GM21723 (cell line): ENCODE results near the gene GSDME.

Experiments
- ATAC-seq: cut with Tn5 transposase; IDR thresholded peaks from one replicate; pipeline ENCODE4 v1.9.1; 2021; ENCODE audit warnings: mild to moderate bottlenecking, moderate library complexity; ENCODE audit not compliant: unreplicated experiment

GSDME gene

GRCh38 chr7:24659505-24659904 is 97.8 kb downstream of the GSDME start:
- ATAC-seq, result peak; percentile 84

DNA sequence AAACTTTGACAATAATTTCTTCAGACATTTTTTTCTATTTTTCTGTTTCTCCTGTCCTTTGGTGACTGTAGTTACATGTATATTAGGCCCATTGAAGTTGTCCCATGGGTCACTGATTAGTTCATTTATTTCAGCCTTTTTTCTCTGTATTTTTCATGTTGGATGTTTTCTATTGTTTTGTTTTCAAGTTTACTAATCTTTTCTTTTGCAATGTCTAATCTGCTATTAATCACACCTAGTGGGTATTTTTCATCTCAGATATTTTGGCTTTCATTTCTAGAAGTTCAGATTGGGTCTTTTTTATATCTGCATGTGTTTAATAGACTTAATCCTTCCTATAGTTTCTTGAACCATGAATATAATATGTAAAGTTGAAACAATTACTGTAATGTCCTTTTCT is 99.3 kb downstream of the GSDME start:
- no peak for ATAC-seq

- ATAC-seq, result no peak
These were observed 100.7 kb downstream of the GSDME start for GRCh38 chr7:24656608-24657007.

DNA sequence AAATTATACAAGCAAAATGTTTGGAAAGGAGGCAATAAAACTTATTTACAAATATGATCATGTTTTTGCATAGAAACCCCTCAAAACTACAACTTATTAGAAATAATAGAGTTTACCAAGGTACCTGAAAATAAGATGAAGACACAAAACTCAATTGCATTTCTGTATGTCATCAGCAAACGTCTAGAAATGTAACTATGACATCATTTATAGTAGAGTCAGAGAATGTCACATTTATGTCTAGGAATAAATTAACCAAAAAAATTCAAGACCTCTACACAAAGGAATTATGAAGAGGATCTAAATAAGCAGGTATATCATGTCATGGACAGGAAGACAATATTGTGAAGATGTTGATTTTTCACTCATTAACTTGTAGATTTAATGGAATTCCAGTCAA is 103.0 kb downstream of the GSDME start:
- ATAC-seq, result no peak

DNA sequence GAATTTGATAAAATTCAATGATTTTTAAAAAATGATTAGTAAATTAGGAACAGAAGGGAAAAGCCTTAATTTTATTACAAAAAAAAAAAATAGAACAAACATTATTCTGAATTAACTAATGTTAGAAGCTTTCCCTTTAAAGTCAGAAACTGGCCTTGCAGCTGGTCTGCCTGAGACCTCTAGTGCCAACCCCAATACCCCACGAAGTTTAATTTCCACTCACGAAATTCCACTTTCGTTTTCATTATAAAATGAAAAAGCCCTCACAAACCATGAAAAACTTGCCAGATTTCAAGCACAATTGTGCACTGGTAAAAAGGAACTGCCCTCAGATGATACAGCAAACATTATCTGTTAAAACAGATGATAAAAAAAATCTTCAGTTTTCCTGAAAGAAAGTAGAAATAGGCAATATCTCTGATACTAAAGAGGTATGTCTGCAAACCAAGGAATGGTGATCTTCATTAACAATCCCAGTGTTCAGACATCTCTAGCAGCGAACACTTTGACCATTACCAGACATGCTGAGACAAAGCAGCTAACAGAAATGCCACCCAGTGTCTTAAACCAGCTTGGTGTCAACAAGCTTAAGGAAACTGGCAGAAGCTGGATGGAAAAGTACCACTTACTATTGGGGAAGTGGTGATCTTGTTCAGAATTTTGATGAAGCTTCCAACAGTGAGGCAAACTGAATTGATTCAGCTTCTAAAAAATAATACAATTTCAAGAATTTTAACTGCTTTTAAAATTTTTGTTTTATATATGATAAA is 103.8 kb downstream of the GSDME start:
- ATAC-seq, result no peak

- no peak for ATAC-seq
These were observed 104.9 kb downstream of the GSDME start for GRCh38 chr7:24652251-24652939.
